ENCODE data around the gene ASTN2.

DNA sequence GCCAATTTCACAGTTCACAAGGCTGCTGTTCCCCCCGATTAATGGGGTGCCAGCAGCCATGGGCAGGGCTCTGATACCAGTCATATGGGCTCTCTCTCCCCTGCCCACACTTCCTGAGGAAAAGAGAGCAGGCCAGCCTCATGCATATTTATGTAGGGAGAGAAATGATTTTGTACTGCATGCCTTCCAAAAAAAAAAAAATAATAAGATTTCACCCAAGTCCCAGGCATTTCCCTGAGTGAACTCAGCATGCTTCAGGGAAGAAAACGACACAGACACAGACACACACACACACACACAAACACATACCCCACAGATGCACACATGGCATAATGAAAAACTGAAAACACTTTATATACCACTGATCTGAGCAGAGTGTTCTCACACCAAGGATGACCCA is 232.8 kb downstream of the ASTN2 start:
- TF ChIP-seq, protein P1, sequence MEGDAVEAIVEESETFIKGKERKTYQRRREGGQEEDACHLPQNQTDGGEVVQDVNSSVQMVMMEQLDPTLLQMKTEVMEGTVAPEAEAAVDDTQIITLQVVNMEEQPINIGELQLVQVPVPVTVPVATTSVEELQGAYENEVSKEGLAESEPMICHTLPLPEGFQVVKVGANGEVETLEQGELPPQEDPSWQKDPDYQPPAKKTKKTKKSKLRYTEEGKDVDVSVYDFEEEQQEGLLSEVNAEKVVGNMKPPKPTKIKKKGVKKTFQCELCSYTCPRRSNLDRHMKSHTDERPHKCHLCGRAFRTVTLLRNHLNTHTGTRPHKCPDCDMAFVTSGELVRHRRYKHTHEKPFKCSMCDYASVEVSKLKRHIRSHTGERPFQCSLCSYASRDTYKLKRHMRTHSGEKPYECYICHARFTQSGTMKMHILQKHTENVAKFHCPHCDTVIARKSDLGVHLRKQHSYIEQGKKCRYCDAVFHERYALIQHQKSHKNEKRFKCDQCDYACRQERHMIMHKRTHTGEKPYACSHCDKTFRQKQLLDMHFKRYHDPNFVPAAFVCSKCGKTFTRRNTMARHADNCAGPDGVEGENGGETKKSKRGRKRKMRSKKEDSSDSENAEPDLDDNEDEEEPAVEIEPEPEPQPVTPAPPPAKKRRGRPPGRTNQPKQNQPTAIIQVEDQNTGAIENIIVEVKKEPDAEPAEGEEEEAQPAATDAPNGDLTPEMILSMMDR (IDR thresholded peaks at IDR 0.05): no peak
- no peak for TF ChIP-seq POLR2AphosphoS5 (IDR thresholded peaks at IDR 0.05)

Data from prostate gland (tissue), 2 donors.